PC-9 (cell line): ENCODE results near the gene KLHDC8A.
A peak's percentile ranks its signal among the peaks of the same experiment; 100 is the strongest.

Source experiments
- EZH2 ChIP-seq: fragments of 200-600 bp; sonication (generic); IDR thresholded peaks from 2 replicates; pipeline ENCODE4 v1.8.0; 2017; ENCODE audit warnings: antibody characterized with exemption, low read depth
- TF ChIP-seq, protein P1 (sequence below): fragments of 200-600 bp; sonication (generic); conservative IDR thresholded peaks from 2 replicates; pipeline ENCODE4 v1.6.1; 2017; ENCODE audit warnings: mixed run types, antibody characterized with exemption, mild to moderate bottlenecking, moderate library complexity

DNA sequence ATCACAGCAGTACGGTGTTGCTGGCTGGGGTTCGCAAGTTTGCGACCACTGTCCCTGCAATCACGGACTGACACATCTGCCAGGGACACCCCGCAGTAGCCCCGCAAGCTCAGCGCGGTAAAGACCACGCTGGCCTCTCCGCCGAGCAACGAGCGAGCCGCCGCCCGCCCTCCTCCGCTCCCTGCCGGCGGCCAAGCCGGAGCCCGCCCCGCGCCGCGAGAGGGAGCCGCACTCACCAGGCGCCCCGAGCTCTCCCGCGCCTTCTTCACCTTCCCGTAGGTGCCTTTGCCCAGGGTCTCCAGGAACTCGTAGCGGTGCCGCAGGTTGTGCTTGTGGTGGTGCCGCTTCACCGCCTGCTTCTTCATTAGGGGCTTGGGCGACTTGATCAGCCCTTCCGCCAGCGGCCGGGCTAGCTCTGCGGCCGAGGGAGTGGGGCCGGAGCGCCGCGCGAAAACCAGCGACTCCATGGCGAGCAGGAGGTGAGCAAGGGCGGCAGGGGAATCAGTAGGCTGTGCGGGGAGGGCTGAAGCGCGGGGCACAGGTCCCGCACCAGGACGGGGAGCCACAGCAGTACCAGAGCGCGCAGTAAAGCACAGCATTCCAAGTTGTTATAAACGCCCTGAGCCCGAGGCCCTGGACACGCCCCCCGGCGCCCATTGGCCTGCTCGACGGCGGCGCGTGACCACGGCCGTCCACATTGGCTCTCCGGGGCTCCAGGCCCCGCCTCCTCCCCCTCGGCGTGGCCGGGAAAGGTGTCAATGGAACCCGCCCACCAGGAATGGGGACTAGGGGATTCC, 35.4 kb downstream of the KLHDC8A start, which contains the start of gene NUAK2:
- TF ChIP-seq, protein P1, sequence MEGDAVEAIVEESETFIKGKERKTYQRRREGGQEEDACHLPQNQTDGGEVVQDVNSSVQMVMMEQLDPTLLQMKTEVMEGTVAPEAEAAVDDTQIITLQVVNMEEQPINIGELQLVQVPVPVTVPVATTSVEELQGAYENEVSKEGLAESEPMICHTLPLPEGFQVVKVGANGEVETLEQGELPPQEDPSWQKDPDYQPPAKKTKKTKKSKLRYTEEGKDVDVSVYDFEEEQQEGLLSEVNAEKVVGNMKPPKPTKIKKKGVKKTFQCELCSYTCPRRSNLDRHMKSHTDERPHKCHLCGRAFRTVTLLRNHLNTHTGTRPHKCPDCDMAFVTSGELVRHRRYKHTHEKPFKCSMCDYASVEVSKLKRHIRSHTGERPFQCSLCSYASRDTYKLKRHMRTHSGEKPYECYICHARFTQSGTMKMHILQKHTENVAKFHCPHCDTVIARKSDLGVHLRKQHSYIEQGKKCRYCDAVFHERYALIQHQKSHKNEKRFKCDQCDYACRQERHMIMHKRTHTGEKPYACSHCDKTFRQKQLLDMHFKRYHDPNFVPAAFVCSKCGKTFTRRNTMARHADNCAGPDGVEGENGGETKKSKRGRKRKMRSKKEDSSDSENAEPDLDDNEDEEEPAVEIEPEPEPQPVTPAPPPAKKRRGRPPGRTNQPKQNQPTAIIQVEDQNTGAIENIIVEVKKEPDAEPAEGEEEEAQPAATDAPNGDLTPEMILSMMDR = peak; percentile 50; the same call in 1 of the 2 replicates
- no peak for TF ChIP-seq EZH2
